ENCODE data around the gene TMEM198. TPM values are rescaled to one million over a fixed set of nuclear protein-coding genes. Genes with fewer than 3 reads are reported as not detected.

The TMEM198 gene
- polyA plus RNA-seq, 1 donor (not counting 4 experiments of a cell fraction or from before 2014, with no cell fraction given), result 0.81 TPM

- no peaks in the 10 kb centered on the region for H3K79me2 ChIP-seq (ENCODE audit: control insufficient read depth, insufficient read depth, low read length)
- H3K9ac ChIP-seq (ENCODE audit: control insufficient read depth, extremely low read depth, insufficient read depth, low read length), result peak overlapping the region; percentile 65
- no peaks in the 10 kb centered on the region for H3K4me1 ChIP-seq (ENCODE audit: control insufficient read depth, extremely low read depth, insufficient read depth, low read length)
- dilution Hi-C loops (cut with MboI; ENCODE audit: extremely low pct_ligation_motif_present, low sequenced_read_pairs), result no loop called here
- peak overlapping the region; percentile 91 for H3K4me2 ChIP-seq (ENCODE audit: control insufficient read depth, extremely low read depth, insufficient read depth, low read depth, low read length)
- TF ChIP-seq CTCF (optimal IDR thresholded peaks at IDR 0.05 in 1 of 3, IDR thresholded peaks at IDR 0.05 in 1 of 3, conservative IDR thresholded peaks at IDR 0.05 in 1 of 3; ENCODE audit: extremely low read depth in 1 of 3, insufficient read depth in 2 of 3, low read length in 3 of 3) (no peak), EZH2 (IDR thresholded peaks at IDR 0.05; ENCODE audit: low read length) (no peak)
- H3K27ac ChIP-seq (ENCODE audit: control insufficient read depth, insufficient read depth, low read length), result peak overlapping the region; percentile 36
- peaks cover 9% of the 10 kb centered on the region for H3K27me3 ChIP-seq (ENCODE audit: control insufficient read depth, extremely low read depth, insufficient read depth, low read length)
- peak overlapping the region; percentile 62 to 72 (median 69) for H3K4me3 ChIP-seq (ENCODE audit: control insufficient read depth in 2 of 3, extremely low read depth in 1 of 3, insufficient read depth in 2 of 3, low read depth in 1 of 3, low read length in 3 of 3)
- DNase-seq (ENCODE audit: low read depth, low spot score) (no peak), FAIRE-seq (no peak)
- no peaks in the 10 kb centered on the region for H3K36me3 ChIP-seq (ENCODE audit: control insufficient read depth in 2 of 2, extremely low read depth in 1 of 2, insufficient read depth in 2 of 2, low read length in 2 of 2)
- no peaks in the 10 kb centered on the region for H4K20me1 ChIP-seq (ENCODE audit: control insufficient read depth, extremely low read depth, insufficient read depth, low read length)
- H2AFZ ChIP-seq (ENCODE audit: control insufficient read depth, low read length), result peak overlapping the region; percentile 86
- no peaks in the 10 kb centered on the region for H3K9me1 ChIP-seq (ENCODE audit: control insufficient read depth, extremely low read depth, insufficient read depth, low read length)
- H3K9me3 ChIP-seq (ENCODE audit: control insufficient read depth, low read depth, low read length), result no peaks in the 10 kb centered on the region
These were observed 8.7 kb downstream of the TMEM198 start for GRCh38 chr2:219552382-219553167.

- dilution Hi-C loops (cut with MboI; ENCODE audit: extremely low pct_ligation_motif_present, low sequenced_read_pairs), result no loop called here
- peaks cover 9% of the 10 kb centered on the region for H3K27me3 ChIP-seq (ENCODE audit: control insufficient read depth, extremely low read depth, insufficient read depth, low read length)
- H3K36me3 ChIP-seq (ENCODE audit: control insufficient read depth in 2 of 2, extremely low read depth in 1 of 2, insufficient read depth in 2 of 2, low read length in 2 of 2), result no peaks in the 10 kb centered on the region
- DNase-seq (ENCODE audit: low read depth, low spot score), result no peak
- H3K4me1 ChIP-seq (ENCODE audit: control insufficient read depth, extremely low read depth, insufficient read depth, low read length), result no peaks in the 10 kb centered on the region
- H3K27ac ChIP-seq (ENCODE audit: control insufficient read depth, insufficient read depth, low read length), result no peak overlapping the region
- H3K79me2 ChIP-seq (ENCODE audit: control insufficient read depth, insufficient read depth, low read length), result no peaks in the 10 kb centered on the region
- peak overlapping the region; percentile 91 for H3K4me2 ChIP-seq (ENCODE audit: control insufficient read depth, extremely low read depth, insufficient read depth, low read depth, low read length)
- peak overlapping the region in 2 of 3 experiments; percentile 69 to 72 for H3K4me3 ChIP-seq (ENCODE audit: control insufficient read depth in 2 of 3, extremely low read depth in 1 of 3, insufficient read depth in 2 of 3, low read depth in 1 of 3, low read length in 3 of 3)
- TF ChIP-seq EZH2 (IDR thresholded peaks at IDR 0.05; ENCODE audit: low read length) (peak; percentile 42), CTCF (optimal IDR thresholded peaks at IDR 0.05 in 1 of 3, IDR thresholded peaks at IDR 0.05 in 1 of 3, conservative IDR thresholded peaks at IDR 0.05 in 1 of 3; ENCODE audit: extremely low read depth in 1 of 3, insufficient read depth in 2 of 3, low read length in 3 of 3) (no peak)
- H2AFZ ChIP-seq (ENCODE audit: control insufficient read depth, low read length), result no peak overlapping the region
- FAIRE-seq, result no peak
- H4K20me1 ChIP-seq (ENCODE audit: control insufficient read depth, extremely low read depth, insufficient read depth, low read length), result no peaks in the 10 kb centered on the region
- no peaks in the 10 kb centered on the region for H3K9me3 ChIP-seq (ENCODE audit: control insufficient read depth, low read depth, low read length)
- H3K9ac ChIP-seq (ENCODE audit: control insufficient read depth, extremely low read depth, insufficient read depth, low read length), result peak overlapping the region; percentile 65
- no peaks in the 10 kb centered on the region for H3K9me1 ChIP-seq (ENCODE audit: control insufficient read depth, extremely low read depth, insufficient read depth, low read length)
These were observed 9.3 kb downstream of the TMEM198 start for GRCh38 chr2:219553168-219553417.

Data from keratinocyte (primary cell).